H4 (cell line): ENCODE data around the gene TIPRL. TPM values are rescaled to one million over a fixed set of nuclear protein-coding genes. Genes with fewer than 3 reads are reported as not detected.
"Not testable (repeated sequence)": the region's sequence is repeated elsewhere in the genome, so short reads cannot be mapped to it uniquely, and the experiment has no call there.

Experiments
- DNase-seq: peaks from one replicate; pipeline ENCODE4 v3.0.0-alpha.2; 2015; ENCODE audit warnings: low spot score
- total RNA-seq: library from RNA; depleted of rRNA; stranded (reverse); fragments of >200 nt; shearing (Covaris generic); gene quantifications from 2 replicates; pipeline ENCODE4 v1.2.3, GENCODE V29; 2014

The TIPRL gene
- total RNA-seq, 1 experiment from 2014 or later, result 49.1 TPM

DNA sequence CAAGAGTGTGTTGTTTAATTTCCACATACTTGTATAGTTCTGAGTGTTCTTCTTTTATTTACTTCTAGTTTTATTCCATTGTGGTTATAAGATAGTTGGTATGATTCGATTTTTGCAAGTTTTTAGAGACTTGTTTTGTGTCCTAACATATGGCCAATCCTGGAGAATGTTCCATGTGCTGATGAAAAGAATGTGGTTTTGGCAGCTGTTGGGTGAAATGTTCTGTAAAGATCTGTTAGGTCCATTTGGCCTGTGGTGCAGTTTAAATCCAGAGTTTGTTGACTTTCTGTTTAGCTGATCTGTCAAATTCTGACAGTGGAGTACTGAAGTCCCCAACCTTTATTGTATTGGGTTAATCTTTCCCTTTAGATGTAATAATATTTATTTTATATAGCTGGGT is 19.5 kb upstream of the TIPRL start:
- DNase-seq, result no peak

DNA sequence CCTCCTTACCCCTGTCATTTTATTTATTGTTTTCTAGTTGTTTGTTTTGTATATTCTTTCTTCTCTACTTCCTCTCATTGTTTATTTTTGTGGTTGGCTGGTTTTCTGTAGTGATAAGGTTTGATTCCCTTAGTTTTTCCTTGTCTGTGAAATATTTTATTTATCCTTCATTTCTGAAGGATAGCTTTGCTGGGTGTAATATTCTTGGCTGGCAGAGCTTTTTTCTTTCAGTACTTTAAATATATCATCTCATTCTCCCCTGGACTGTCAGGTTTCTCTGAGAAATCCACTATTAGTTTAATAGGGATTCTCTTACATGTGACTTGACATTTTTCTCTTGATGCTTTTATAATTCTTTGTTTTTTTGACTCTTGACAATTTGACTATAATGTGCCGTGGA is 18.8 kb upstream of the TIPRL start:
- no peak for DNase-seq

DNA sequence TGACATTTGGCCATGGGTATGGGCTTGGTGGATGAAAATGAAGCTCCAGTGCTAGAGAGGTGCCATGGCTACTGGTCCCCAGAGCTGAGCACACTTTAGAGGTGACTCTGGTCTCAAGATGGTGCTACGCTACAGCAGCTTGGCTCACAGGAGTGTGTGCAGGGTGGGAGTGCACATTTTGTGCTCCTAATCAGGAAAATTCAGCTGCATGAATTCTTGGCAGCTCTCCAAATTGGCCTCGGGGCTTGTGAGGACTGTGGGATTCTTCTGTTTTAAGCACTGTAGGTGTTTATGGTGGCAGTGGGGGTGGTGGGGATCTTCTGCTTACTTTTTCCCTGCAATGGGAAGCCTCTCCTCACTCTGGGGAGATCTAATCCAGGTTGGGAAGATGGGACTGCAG is 17.3 kb upstream of the TIPRL start:
- DNase-seq, result no peak

DNA sequence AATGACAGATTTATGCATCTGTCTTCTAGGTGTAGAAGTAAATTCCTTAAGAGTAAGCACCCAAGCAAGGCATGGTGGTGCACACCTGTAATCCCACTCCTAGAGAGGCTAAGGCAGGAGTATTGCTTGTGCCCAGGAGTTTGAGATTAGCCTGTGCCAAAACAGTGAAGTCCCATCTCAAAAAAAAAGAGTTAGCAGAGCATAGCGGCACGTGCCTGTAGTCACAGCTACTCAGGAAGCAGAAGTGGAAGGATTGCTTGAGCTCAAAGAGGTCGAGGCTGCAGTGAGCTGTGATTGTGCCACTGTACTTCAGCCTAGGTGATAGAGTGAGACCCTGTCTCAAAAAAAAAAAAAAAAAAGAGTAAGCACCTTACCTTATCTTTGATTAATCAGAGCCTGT is 15.1 kb upstream of the TIPRL start:
- no peak for DNase-seq

DNA sequence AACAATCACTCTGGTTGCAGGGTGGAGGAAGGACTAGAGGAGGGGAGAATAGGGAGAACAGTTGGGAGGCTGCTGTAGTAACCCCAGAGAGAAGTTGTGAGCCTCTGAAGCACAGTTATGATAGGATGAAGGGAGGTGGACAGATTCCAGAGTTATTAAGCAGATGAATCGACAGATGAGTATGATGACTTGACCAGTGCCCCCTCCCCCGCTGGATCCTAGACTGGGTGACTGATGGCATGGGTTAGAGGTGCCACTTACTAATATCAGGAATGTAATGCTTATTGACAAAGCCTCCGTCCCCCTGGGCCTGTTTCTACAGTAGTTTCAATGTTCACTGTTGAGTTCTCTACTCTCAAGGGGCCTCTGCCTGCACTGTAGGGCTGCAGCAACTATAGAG is 14.0 kb upstream of the TIPRL start:
- DNase-seq, result no peak

DNA sequence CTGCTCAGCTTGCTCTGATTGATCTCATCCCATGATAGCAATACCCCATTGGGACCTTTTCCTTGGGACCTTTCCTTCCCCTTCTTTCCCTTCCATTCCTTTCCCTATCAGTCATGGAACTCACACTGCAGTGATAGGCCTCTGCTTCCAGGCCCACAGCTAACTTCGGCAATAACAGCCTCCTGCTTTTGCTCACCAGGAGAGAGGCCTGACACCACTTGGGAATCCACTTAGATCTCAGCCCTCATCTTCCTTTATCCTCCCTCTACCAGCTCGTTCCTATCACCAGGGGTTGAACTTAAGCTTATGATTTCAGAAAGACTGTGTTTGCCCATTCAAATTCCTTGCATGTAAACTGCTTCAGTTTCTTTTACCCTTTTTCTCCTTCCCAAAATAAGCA is 11.0 kb upstream of the TIPRL start:
- DNase-seq, result no peak

DNA sequence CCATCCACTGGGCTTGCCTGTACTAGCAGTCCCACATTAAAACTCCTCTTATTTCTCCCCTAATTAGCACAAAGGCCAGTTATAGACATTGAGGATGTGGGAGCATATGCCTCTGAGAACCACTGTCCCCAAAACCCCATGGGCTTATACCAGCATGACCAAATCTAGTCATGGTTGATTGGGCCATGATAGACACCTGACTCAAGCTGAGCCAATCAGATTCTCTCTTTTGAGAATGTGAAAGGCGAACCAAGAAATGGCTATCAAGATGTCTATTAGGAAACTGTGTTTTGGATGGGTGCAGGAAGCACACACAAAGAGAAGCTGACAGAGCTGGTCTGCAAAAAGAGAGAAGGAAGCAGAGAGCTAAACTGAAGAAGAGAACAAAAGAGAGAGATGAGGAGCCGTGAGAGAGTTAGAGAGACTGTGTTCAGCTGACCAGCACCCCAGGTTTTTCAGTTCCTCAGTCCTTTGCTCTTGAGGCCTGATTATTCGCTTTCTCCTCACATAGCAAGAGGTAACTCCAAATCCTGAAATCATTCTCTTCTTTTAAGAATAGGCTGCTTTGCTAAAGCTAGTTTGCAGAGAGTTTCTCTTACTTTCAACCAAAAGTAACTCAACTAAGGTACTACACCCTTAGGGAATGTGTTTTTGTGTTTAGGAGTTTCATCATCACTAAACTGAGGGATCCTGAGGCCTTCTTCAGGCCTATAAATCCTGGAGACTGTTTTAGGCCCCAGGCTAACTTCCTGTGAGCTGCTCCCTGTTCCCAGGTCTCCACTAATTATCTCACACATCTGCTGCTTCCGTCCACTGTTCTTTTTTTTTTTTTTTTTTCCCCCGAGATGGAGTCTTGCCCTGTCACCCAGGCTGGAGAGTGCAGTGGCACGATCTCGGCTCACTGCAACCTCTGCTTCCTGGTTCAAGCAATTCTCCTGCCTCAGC is 7.9 kb upstream of the TIPRL start:
- DNase-seq, result no peak

DNA sequence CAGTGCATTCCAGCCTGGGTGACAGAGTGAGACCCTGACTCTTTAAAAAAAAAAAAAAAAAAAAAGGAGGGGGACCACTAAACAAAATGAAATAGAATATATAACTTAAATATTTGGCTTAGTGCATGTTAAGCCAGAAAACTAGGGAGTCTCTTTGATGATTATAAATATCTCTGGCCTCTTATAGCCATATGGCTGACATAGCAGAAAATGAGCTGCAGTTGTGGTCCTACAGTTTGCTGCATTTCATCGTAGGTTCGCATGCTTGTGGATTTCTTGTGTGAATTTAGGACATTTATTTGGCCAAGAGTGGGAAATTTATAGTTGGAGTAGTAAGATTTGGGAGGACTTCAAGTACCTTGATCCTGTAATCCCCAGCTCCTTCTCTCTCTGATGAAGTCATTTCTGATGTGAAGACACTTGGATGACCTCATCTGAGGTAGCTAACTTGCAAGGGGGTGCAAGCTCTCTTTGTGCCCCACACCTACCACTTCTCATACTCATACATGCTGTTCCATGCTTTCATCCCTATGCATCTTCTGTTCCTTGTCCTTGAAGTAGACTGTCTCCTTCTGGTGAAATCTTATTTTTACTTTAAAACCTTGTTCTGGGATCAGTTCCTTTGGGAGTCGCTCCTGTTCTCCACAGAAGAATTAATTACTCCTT is 6.4 kb upstream of the TIPRL start:
- no peak for DNase-seq

DNA sequence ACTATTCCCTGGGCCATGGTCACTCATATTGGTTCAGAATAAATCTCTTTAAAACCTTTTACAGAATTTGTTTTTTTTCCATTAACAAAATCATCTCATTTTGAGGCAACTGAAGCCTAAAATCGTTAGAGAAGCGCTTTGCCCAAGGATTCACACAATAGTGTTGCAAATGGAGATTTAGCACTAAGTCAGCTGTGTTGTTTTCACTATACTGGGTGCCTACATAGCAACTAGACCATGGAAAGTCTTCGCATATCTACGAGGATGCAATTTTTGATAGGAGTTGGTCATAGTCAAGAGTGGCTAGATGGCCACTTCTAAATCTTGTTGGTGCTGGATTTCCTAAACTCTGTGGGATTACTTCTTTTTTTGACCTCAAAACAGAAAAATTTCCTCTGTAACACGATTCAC is 530 bp upstream of the TIPRL start:
- DNase-seq, result no peak

DNA sequence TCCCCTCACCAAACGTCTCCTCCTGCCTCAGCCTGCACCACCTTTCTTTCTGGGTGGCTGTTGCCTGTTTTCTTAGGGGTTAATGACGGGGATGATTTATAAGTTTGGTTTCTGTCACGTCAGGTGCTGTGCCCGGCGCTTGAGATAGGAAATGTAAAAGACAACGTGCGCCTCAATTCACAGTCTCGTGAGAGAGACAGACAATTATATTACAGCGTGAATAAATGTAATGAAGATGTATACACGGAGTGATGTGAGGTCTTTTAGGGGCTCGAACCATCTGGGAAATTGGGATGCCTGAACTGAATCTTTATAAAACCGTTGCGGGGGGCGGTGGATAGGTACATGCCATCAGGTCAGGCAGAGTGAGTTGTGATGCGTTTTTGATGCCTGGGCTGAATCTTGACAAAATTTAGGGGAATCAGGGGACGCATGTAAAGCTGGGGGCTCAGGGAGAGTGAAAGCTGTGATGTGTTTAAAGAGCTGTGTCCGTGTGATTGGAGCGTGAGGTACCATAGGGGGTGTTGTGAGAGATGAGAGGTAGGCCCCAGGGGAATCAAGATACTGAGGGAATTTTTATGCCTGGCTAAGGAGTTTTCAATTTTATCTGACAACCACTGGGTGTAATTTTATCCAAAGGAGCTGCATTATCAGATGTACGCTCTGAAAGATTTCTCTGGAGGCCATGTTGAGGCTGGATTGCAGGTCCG is 831 bp downstream of the TIPRL start:
- no peak for DNase-seq

DNA sequence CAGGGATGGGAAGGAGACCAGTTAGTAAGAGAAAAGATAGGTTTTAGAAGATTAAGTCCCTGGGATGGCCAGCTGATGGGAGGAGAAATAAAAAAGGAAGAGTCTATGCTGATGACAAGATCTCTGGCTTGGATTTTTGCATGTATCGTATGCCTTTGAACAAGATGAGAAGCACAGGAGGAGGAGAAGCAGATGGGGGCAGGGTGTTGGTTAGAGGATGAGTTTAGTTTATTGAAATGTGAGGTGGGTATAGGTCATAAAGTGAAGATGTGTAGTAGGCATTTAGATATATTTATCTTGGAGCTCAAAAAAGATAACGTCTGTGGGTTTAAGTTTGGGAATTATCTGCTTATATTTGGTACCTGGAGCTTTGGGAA is 1.4 kb downstream of the TIPRL start:
- no peak for DNase-seq

DNA sequence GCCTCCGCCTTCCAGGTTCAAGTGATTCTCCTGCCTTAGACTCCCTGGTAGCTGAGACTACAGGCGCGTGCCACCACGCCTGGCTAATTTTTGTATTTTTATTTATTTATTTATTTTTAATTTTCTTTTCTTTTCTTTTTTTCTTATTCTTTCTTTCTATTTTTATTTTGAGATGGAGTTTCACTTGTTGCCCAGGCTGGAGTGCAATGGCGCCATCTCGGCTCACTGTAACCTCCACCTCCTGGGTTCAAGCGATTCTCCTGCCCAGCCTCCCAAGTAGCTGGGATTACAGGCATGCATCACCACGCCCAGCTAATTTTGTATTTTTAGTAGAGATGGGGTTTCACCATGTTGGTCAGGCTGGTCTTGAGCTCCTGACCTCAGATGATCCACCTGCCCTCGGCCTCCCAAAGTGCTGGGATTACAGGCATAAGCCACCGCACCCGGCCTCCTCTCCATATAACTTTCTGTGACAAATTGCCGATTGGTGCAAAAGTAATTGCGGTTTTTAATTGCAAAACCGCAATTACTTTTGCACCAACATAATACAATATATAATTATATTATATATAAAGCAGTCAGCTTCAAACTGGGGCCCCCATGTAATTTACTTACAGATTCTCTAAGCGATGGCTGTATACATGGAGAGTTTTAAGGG is 2.4 kb downstream of the TIPRL start:
- not testable (repeated sequence) for DNase-seq

DNA sequence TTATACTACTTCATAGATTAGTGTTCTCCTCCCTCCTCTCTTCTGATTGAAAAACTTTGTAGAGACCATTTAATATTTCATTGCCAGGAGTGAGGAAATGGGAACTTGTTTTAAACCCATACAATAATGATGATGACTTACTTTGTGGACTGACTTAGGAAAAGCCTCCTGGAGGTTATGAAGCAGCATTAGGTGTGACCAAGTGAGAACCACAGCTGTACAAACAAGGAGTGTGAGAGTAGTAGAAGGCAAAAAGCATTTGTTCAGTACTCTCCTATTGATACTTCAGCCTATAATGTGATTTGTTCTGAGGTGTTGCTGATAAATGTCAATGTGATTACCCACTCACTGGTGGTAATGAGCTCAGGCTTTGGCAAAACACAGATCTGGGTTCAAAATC is 8.4 kb downstream of the TIPRL start:
- no peak for DNase-seq

DNA sequence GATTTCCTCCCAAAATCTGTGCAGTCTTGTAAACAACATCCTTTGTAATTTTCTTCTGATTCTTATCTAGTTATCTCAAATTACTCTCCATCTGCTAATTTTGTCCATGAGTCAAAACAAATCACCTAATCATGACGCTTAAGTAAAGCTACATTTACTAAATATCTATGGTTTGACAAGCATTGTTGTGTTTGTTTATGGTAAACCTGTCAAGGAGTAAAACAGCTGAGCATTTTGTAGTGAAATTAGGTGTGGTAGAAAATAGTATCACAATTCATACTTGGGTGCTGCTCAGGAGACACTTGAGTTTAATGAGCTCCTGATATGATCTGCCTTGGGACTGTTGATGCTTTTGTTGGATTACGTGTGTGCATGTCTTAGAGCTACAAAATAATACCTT is 11.6 kb downstream of the TIPRL start:
- no peak for DNase-seq

DNA sequence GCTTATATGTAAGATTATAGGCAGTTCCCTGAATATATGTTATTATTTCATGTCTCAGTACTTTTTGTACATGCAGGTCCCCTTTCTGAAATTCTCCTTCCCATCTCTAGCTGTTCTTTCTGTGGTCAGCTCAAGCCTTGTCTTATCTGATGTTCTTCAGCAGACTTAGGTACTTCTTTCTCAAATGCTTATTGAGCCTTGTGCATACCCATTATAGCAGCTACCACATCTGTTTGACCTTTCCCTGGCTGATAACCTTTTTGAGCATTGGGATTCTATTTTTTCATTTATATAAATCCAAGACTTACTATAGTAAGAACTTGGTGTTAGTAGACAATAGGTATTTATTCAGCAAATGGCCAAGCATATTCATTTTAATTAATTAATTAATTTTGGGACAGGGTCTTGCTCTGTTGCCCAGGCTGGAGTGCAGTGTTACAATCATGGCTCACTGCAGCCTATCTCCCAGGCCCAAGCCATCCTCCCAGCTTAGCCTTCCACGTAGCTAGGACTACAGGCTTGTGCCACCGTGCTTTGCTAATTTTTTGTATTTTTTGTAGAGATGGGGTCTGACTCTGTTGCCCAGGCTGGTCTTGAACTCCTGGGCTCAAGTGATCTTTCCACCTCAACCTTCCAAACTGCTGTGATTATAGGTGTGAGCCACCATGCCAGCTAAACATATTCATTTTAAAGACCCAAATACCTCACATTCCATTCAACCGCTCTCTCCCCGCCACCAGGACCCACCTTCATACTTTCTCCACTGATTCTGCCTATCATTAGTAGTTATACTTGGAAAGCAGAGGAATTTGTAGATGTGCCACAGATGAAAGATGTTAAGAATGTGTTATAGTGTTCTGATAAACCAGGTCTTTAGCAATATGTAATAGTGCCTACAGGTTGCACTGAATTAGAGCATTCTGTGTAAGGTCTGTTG is 16.7 kb downstream of the TIPRL start:
- no peak for DNase-seq

DNA sequence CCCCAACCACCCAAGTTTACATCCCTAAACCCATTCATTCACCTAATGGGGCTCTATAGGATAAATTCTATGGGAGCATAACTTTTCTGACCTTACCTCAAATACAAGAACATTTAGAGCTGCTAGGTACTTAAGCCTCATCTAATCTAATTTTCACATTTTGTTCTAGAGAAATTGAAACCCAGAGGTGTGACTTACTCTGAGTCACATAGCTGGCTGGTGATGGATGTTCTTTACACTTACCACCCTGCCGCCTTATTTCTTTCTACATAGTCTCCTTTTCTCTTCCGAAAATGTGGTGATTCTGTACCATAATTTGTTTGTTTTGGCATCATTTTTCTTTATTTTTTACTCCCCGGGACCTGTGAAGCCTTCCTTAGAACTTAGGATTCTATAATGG is 20.3 kb downstream of the TIPRL start:
- no peak for DNase-seq

DNA sequence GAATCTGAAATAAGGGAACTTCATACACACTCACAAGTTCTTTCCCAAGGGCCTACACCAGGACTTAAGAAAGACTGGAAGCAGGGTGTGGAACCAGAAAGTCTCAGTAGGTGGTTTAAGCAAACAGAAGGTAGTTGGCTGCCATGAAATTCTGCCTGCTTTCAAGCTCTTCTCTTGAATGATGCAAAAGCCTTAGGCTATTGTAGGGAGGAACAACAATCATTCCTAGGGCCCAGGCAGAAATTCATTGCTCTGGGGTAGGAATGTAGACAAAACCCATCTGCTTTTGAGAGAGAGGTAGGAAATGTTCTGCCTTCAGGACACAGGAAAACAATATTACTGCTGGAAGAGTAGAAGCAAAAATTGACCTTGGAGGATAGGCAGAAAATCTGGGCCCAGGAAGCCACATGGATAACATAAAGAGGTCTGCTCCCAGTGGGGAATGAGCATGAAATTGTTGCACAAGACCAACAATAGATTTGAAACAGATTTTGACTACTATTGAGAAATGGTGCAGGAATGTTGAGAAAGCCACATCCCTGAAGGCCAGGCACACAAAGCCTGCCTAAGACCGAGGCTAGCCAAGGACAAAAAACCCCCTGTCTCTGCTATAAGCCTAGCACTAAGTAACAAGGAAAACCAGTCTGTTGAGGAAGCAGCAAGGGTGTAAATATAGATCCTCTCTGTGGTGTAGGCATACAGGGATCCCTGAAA is 24.3 kb downstream of the TIPRL start:
- DNase-seq, result no peak

DNA sequence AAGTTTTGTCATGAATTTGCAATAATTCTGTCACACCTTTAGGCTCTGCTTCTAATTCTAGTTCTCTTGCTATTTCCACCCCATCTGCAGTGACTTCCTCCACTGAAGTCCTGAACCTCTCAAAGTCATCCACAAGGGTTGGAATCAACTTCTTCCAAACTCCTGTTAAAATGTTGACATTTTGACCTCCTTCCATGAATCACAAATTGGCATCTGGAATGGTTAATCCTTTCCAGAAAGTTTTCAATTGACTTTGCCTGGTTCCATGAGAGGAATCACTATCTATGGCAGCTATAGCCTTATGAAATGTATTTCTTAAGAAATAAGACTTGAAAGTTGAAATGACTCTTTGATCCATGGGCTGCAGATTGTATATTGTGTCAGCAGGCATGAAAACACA is 27.3 kb downstream of the TIPRL start:
- DNase-seq, result no peak

DNA sequence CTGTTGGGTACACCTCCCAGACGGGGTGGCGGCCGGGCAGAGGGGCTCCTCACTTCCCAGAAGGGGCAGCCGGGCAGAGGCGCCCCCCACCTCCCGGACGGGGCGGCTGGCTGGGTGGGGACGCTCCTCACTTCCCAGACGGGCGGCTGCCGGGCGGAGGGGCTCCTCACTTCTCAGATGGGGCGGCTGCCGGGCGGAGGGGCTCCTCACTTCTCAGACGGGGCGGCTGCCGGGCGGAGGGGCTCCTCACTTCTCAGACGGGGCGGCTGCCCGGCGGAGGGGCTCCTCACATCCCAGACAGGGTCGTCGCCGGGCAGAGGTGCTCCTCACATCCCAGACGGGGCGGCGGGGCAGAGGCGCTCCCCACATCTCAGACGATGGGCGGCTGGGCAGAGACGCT is 28.9 kb downstream of the TIPRL start:
- DNase-seq, result not testable (repeated sequence)

DNA sequence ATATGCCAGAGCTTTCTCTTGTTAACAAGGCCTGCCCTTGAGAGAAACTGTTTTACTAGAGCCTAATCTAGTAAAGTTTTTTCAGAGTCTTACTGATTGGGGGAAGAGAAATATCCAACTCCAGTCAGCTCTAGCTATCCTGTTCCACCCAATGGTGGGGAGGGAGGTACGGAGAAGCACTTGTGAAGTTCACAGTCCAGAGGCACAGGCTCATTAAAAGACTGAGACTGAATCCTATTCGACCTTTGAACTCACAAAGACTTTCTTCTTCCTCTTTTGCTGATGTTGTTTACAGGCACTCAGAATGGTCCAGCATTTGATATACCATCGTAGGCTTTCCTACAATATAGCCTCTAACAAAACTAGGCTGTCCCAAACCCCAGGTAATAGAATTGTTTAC is 31.6 kb downstream of the TIPRL start:
- DNase-seq, result no peak
